ENCODE results near the gene TIMM29.

Gene TIMM29

GRCh38 chr19:10960314-10961072 lies 31.9 kb downstream of the TIMM29 start, which contains the start of gene SMARCA4 (continued):
- TF ChIP-seq ZNF792 (tag by site-specific recombination; IDR thresholded peaks at IDR 0.05) (no peak), ZNF654 (tag by site-specific recombination; IDR thresholded peaks at IDR 0.05; ENCODE audit: low read depth) (no peak), ZNF211 (tag by site-specific recombination; IDR thresholded peaks at IDR 0.05; ENCODE audit: low read depth) (no peak), ZSCAN18 (tag by site-specific recombination; IDR thresholded peaks at IDR 0.05) (no peak), ZNF354C (tag by site-specific recombination; IDR thresholded peaks at IDR 0.05; ENCODE audit: borderline replicate concordance, low read depth) (no peak), SCRT1 (tag by site-specific recombination; IDR thresholded peaks at IDR 0.05; ENCODE audit: borderline replicate concordance) (no peak), ZNF571 (tag by site-specific recombination; IDR thresholded peaks at IDR 0.05) (no peak), ZNF10 (tag by site-specific recombination; IDR thresholded peaks at IDR 0.05) (peak; percentile 32; the same call in 1 of the 2 replicates), ZNF416 (tag by site-specific recombination; IDR thresholded peaks at IDR 0.05) (no peak), ZNF530 (tag by site-specific recombination; IDR thresholded peaks at IDR 0.05; ENCODE audit: low read depth) (no peak), ZNF292 (tag by site-specific recombination; IDR thresholded peaks at IDR 0.05; ENCODE audit: borderline replicate concordance, low read depth) (no peak), ZSCAN30 (tag by site-specific recombination; IDR thresholded peaks at IDR 0.05) (peak; percentile 36; the same call in 1 of the 2 replicates), ZNF221 (tag by site-specific recombination; IDR thresholded peaks at IDR 0.05; ENCODE audit: borderline replicate concordance) (no peak), ZNF391 (tag by site-specific recombination; IDR thresholded peaks at IDR 0.05; ENCODE audit: borderline replicate concordance, low read depth) (peak; percentile 23; the same call in 1 of the 2 replicates), ZNF521 (tag by site-specific recombination; IDR thresholded peaks at IDR 0.05) (no peak), ZNF692 (tag by site-specific recombination; IDR thresholded peaks at IDR 0.05) (peak; percentile 90), YY1 (tag by site-specific recombination; IDR thresholded peaks at IDR 0.05) (peak; percentile 47; the same call in 1 of the 2 replicates), ZNF174 (tag by site-specific recombination; IDR thresholded peaks at IDR 0.05) (no peak), ZIC2 (tag by site-specific recombination; IDR thresholded peaks at IDR 0.05) (no peak), ZFP37 (tag by site-specific recombination; IDR thresholded peaks at IDR 0.05) (peak; percentile 40; the same call in 1 of the 2 replicates), ZNF394 (tag by site-specific recombination; IDR thresholded peaks at IDR 0.05; ENCODE audit: borderline replicate concordance) (peak; percentile 32; the same call in 1 of the 2 replicates), OVOL3 (tag by site-specific recombination; IDR thresholded peaks at IDR 0.05) (no peak), ZNF266 (tag by site-specific recombination; IDR thresholded peaks at IDR 0.05; ENCODE audit: low read depth) (no peak), ZNF155 (tag by site-specific recombination; IDR thresholded peaks at IDR 0.05) (no peak), ZNF660 (tag by site-specific recombination; IDR thresholded peaks at IDR 0.05) (no peak), KLF10 (tag by site-specific recombination; IDR thresholded peaks at IDR 0.05) (peak; percentile 32; the same call in 1 of the 2 replicates), KLF16 (tag by site-specific recombination; IDR thresholded peaks at IDR 0.05) (peak; percentile 86), ZNF623 (tag by site-specific recombination; IDR thresholded peaks at IDR 0.05) (no peak), ZNF677 (tag by site-specific recombination; IDR thresholded peaks at IDR 0.05) (no peak), ZNF157 (tag by site-specific recombination; IDR thresholded peaks at IDR 0.05) (no peak)
- TF ChIP-seq, protein P1, sequence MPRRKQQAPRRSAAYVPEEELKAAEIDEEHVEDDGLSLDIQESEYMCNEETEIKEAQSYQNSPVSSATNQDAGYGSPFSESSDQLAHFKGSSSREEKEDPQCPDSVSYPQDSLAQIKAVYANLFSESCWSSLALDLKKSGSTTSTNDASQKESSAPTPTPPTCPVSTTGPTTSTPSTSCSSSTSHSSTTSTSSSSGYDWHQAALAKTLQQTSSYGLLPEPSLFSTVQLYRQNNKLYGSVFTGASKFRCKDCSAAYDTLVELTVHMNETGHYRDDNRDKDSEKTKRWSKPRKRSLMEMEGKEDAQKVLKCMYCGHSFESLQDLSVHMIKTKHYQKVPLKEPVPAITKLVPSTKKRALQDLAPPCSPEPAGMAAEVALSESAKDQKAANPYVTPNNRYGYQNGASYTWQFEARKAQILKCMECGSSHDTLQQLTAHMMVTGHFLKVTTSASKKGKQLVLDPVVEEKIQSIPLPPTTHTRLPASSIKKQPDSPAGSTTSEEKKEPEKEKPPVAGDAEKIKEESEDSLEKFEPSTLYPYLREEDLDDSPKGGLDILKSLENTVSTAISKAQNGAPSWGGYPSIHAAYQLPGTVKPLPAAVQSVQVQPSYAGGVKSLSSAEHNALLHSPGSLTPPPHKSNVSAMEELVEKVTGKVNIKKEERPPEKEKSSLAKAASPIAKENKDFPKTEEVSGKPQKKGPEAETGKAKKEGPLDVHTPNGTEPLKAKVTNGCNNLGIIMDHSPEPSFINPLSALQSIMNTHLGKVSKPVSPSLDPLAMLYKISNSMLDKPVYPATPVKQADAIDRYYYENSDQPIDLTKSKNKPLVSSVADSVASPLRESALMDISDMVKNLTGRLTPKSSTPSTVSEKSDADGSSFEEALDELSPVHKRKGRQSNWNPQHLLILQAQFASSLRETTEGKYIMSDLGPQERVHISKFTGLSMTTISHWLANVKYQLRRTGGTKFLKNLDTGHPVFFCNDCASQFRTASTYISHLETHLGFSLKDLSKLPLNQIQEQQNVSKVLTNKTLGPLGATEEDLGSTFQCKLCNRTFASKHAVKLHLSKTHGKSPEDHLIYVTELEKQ (tag by site-specific recombination; IDR thresholded peaks at IDR 0.05; ENCODE audit: borderline replicate concordance), result no peak
- TF ChIP-seq, protein P2, sequence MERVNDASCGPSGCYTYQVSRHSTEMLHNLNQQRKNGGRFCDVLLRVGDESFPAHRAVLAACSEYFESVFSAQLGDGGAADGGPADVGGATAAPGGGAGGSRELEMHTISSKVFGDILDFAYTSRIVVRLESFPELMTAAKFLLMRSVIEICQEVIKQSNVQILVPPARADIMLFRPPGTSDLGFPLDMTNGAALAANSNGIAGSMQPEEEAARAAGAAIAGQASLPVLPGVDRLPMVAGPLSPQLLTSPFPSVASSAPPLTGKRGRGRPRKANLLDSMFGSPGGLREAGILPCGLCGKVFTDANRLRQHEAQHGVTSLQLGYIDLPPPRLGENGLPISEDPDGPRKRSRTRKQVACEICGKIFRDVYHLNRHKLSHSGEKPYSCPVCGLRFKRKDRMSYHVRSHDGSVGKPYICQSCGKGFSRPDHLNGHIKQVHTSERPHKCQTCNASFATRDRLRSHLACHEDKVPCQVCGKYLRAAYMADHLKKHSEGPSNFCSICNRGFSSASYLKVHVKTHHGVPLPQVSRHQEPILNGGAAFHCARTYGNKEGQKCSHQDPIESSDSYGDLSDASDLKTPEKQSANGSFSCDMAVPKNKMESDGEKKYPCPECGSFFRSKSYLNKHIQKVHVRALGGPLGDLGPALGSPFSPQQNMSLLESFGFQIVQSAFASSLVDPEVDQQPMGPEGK (tag by site-specific recombination; IDR thresholded peaks at IDR 0.05), result peak; percentile 72

Measured in HEK293 (cell line).